OCI-M2 (cell line): ENCODE results near the gene CD82.
"Not testable (repeated sequence)": the region's sequence is repeated elsewhere in the genome, so short reads cannot be mapped to it uniquely, and the experiment has no call there.

ENCODE experiments used
- DNase-seq: peaks from one replicate; lab custom pipeline; 2025; ENCODE audit not compliant: unreplicated experiment; lab: John Stamatoyannopoulos, UW

Gene CD82

DNA sequence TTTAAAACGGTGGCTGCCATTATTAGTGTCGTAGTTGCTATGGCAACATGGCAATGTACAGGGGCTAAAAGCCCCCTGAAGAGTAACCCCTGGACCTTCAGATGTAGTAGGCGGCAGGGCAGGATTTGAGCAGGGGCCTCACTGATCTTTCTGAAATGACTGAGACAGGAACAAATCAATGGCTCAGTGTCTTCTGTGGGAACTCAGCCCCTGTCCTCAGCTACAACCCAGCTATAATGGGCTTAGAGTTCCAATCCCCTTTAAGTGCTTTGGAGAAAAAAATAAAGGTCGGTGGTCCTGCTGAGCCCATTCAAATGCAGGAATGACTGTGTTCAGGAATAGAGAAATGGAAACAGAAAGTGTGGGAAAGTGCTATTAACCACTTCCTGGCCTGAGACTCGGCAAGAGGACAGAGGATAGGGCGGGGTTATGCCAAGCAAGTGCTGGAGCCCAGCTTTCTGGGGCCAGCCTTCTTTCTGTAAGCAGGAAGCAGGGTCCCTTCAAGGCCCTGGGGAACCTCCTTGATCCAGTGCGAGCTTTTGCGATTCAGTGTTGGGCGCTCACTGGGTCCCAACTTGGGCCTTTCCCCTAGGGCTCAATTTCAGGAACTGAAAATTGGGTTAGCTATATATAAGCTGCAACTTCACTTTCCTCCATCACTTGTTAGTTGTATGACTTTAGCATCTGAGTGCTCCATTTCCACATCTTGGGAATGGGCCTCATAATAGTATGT lies 6.1 kb upstream of the CD82 start:
- no peak for DNase-seq

DNA sequence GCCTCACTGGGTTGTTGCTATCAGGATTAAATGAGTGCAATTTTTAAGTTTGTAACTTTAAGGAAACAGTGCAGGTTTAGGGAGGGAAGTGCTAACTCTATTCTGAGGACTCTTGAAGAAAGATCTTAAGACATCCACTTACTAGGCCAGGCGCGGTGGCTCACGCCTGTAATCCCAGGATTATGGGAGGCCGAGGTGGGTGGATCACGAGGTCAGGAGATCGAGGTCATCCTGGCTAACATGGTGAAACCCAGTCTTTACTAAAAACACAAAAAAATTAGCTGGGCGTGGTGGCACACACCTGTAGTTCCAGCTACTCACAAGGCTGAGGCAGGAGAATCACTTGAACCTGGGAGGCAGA lies 5.5 kb upstream of the CD82 start:
- DNase-seq = not testable (repeated sequence)

DNA sequence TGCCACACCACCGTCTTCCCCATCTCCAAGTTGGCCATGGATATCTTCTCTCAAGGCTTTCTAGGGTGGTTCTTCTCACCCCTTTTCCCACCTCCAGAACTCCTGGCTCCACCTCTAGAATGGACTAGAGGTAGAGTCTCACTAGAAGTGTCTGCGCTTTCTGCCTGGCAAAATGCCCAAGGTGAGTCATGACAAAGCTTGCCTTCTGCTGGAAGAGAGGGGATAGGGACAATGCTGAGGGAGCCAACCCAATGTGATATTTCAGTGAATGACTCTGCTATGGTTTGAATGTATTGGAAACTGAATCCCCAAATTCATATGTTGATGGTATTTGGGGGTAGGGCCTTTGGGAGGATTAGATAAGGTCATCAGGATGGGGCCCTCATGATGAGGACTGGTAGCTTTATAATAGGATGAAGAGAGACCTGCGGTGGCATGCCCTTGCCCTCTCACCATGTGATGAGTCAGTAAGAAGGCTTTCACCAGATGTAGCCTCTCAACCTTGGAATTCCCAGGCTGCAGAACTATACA lies 4.1 kb upstream of the CD82 start:
- DNase-seq = no peak

DNA sequence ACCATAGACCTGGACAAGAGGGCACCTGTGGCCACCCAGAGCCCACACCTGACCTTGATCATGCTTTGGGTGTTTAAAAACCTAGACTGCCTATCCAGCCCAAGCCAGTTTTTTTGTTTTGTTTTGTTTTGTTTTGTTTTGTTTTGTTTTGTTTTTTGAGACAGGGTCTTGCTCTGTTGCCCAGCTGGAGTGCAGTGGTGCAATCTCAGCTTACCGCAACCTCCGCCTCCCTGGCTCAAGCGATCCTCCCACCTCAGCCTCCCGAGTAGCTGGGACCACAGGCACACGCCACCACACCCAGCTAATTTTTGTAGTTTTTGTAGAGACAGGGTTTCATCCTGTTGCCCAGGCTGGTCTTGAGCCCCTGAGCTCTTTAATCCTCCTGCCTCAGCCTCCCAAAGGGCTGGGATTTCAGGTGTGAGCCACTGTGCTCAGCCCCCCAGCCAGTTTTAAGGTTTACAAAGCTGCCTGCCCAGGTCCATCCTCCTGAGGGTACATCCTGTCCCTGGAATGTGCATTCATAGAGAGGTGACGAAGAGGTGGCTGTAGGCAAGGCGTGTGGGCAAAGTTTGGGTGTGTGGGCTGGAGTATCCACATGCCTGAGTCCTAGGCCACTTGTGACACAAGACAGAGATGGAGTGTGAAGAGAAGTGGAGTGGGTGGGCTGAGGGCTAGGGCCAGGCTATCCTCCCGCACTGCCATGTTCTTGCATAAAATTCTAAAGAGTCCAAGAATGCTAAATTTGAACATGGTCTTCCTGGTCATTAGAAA lies 3.3 kb upstream of the CD82 start:
- no peak for DNase-seq

GRCh38 chr11:44562845-44563460 lies 2.5 kb upstream of the CD82 start:
- DNase-seq = no peak

DNA sequence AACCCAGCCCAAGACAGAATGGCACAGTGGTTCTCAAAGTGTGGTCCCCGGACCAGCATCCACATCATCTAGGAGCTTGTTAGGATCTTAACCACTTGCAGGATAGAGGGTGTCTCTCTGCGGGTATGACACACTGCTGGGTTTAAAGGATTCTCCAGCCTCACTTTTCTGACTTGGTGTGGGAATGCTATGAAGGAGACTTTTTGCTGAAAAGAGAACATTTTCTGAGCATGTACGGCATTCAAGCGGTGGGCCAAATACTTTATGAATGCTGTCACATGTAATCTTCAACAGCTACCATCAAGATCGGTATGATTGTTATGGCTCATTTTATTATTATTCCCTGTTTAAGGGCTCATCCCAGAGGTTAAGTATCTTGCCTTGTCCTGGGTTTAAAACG lies 1.8 kb upstream of the CD82 start:
- no peak for DNase-seq

DNA sequence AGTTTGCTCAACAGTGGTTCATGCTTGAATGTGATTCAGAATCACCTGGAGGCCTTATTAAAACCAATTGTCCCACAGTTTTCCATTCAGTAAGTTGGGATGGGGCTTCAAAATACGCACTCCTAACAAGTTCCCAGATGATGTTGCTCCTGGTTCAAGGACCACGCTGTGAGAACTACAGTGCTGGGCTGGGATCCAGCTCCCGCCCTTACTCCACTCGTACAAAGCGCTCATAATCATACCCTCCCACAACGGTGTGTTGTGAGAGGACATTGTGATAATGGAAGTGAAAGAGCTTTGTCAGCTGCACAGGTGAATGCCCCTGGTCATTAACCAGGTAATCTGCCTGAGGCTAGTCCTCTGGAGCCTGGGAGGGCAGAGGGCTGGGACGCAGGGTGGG lies 1.3 kb upstream of the CD82 start:
- no peak for DNase-seq

GRCh38 chr11:44564670-44565210 lies 723 bp upstream of the CD82 start:
- DNase-seq = no peak

DNA sequence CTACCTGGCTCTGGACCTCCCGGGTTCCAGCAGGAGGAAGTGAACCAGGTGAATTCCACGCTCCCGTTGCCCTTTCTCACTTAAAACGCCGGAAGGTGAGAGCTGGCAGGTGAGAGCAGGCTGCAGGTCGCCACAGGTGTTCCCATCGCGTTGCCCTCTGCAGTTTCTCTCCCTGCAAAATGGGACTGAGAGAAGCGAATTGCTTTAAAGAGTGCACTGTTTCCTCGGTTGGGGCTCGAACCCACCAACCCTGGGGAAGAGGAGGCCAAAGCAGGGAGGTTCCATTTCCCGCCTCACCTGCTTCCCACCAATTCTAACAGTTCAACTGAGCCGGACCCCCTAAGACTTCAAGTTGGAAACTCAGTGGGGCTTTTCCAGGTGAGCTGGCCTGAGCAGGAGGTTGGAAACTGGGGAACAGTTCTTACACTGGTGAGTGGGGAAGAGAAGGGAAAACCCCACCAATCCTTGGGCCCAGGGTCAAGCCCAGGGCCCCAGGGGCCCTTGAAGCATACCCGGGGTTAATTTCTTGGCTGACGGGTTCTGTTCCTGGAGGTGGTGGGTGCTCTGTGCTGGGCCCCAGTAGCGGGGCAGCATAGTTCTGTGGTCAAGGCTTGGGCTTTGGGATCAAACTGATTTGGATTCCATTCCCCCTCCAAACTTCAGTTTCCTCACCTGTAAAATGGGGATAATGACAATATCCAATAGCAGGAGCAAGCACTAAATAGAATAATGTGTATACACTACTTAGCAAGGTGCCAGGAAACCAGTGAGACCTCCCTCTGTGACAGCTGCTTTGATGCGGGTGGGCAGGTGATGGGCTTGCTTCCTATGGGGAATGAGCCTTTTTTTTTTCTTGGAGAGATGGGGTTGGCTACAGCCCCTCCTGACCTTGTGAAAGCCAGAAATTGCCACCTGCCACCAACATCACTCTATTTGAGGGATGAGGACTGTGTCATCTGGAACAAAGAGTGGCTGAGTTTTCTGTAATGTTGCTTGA lies 788 bp downstream of the CD82 start:
- DNase-seq = no peak

GRCh38 chr11:44566952-44567875 lies 1.8 kb downstream of the CD82 start:
- no peak for DNase-seq

DNA sequence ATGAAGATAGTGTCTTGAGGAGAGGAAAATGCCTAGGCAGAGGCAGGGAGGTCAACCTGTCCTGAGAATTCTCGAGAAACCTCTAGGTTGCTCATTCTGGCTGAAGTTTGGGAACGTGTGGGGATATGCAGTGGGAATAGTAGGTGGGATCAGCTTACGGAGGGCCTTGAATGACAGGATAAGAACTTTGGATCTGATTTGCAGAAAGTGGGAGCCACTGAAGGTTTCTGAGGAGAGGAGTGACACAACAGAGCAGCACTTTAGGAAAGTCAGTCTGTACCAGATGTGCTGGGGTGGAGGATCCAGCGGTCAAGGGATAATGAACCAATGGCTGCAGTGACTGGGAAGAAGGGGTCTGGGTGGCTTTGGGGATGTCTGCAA lies 2.4 kb downstream of the CD82 start:
- DNase-seq = no peak

- no peak for DNase-seq
Measured at GRCh38 chr11:44568331-44568657, 2.8 kb downstream of the CD82 start.

DNA sequence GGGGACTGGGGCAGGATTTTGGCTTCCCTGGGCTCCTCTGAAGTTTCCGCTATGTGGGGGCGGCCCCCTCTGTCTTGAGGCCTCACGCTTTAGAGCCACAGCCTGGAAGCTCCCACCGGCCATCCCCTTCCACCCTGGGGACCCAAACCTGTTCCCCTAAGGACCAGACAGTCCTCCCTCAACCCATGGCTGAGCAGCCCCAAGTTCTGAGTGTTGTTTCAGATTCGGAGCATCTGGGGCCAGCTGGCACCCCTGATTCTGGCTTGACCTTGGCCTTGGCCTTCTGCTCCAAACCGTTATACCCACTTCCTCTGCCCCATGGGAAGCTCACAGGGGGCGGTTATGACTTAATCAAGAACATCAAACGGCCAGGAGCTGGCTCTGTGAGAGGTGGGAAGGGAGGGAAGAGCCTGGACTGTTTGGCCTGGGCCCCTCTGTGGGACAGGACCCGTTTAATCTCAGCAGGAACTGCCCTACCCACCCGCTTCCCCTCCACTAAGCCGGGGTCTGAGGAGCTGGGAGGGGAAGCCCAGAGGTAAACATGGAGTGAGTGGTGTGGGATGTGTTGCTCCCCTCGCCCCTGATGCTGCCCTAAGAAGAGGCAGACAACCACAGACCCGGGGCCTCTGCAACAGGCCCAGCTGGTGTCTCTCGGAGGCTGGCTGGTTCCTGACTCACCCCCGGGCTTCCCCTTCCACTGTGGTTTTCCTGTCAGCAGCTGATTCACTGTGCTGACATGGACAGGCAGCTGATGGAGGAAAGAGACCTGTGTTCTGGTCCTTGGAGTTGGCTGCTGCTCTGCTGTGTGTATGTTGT lies 3.4 kb downstream of the CD82 start:
- no peak for DNase-seq

DNA sequence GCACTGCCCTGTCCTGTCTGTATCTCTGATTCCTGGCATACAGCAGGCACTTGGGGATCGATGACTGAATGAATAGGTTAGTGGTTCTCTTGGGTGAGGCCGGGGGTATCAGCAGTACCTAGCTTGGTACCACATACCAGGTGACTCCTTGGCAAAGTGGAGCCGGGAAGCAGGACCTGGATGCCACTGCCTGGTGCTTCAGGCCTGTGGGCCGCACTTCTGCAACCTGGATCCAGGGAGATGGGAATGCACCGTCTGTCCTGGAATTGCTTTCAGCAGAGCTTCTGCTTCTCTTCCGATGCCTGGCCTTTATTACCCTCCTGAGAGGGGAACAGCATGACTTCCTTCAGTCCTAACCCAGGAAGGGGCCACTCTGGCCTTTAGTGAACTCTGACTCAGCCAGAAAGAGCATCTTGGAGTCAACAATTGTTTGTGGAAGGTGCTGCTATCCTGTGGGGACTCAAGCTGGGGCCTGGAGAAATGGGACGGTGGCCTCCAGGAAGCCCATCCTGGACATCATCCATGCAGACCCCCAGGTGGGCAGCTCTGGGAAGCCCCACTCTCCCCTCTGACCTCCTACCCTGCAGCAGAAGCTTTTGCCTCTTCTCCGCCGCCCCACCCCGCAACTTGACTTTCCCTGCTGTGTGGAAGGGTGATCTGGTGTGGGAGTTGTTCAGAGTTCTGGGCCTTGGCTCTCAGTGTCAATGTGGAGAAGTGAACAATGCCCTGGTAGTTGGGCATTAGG lies 5.1 kb downstream of the CD82 start:
- DNase-seq = no peak

DNA sequence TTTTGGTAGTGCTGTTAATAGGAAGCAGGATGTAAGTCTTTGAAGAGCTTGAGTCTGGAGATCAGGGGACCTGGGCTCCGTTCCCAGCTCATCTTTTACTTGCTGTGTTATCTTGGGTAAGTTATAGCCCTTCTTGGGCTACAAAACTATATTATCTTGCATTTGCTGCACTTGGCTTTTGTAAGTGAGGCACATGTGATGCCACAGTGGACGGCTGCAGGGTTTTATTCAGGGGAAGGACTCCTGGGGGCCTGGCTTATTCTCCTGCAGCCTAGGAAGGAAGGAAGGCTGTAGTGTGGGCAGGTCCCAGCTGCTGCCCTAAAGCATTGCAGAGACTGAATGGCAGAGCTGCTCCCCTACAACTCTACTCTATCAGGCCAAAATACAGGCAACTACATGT lies 6.4 kb downstream of the CD82 start:
- no peak for DNase-seq

- DNase-seq = no peak
Measured at GRCh38 chr11:44572436-44572835, 7.0 kb downstream of the CD82 start.

DNA sequence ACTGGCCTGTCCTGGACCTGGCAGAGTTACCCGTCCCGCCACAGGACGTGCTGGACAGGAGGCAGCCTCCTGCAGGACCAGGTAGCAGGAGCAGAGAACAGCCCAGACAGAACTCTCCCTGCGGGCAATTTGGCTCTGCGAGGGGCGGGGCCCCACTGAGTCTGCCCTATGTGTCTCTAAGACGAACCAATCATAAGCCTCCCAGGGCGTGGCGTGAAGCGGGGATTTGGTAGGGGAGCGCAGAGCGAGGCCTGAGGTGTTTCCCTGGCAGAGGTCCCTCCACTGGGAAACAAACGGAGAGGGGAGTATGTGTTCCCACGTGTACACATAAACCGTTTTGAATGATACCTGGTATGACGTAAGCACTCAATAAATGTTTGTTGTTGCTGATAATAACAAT lies 7.4 kb downstream of the CD82 start:
- no peak for DNase-seq

- DNase-seq = no peak
Measured at GRCh38 chr11:44573333-44573732, 7.9 kb downstream of the CD82 start.
